Measurements from ENCODE around the gene RNF186.

GRCh38 chr1:19797827-19798226, 17.3 kb downstream of the RNF186 start:
- no peak for TF ChIP-seq CREB5 (CRISPR knock-in tag; IDR thresholded peaks at IDR 0.05; ENCODE audit: low read depth)
- no peak for TF ChIP-seq PATZ1 (CRISPR knock-in tag; IDR thresholded peaks at IDR 0.05; ENCODE audit: borderline replicate concordance)
- TF ChIP-seq ESRRG (CRISPR knock-in tag; IDR thresholded peaks at IDR 0.05), result no peak
- TF ChIP-seq TOX (CRISPR knock-in tag; IDR thresholded peaks at IDR 0.05; ENCODE audit: borderline replicate concordance), result no peak
- TF ChIP-seq BACH2 (CRISPR knock-in tag; IDR thresholded peaks at IDR 0.05; ENCODE audit: borderline replicate concordance), result no peak
- TF ChIP-seq TSHZ2 (CRISPR knock-in tag; IDR thresholded peaks at IDR 0.05), result no peak
- no peak for TF ChIP-seq CSDC2 (CRISPR knock-in tag; IDR thresholded peaks at IDR 0.05)
- TF ChIP-seq ZNF8 (CRISPR knock-in tag; IDR thresholded peaks at IDR 0.05), result no peak
- no peak for TF ChIP-seq ZNF565 (CRISPR knock-in tag; conservative IDR thresholded peaks at IDR 0.05; ENCODE audit: low read depth)
- TF ChIP-seq PPARA (CRISPR knock-in tag; IDR thresholded peaks at IDR 0.05; ENCODE audit: borderline replicate concordance), result no peak
- TF ChIP-seq GLIS3 (CRISPR knock-in tag; IDR thresholded peaks at IDR 0.05), result no peak

Data from SK-N-SH treated with all-trans-retinoic acid at 6 μM for 48 hours (cell line).